GM19463 (cell line): ENCODE data around the gene DEFB131B.
"Not testable (repeated sequence)": the region's sequence is repeated elsewhere in the genome, so short reads cannot be mapped to it uniquely, and the experiment has no call there.

Source experiments
- ATAC-seq: cut with Tn5 transposase; IDR thresholded peaks from one replicate; pipeline ENCODE4 v1.9.1; 2021; ENCODE audit warnings: mild to moderate bottlenecking, moderate library complexity; ENCODE audit not compliant: unreplicated experiment

The DEFB131B gene, protein sequence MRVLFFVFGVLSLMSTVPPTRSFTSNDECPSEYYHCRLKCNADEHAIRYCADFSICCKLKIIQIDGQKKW

DNA sequence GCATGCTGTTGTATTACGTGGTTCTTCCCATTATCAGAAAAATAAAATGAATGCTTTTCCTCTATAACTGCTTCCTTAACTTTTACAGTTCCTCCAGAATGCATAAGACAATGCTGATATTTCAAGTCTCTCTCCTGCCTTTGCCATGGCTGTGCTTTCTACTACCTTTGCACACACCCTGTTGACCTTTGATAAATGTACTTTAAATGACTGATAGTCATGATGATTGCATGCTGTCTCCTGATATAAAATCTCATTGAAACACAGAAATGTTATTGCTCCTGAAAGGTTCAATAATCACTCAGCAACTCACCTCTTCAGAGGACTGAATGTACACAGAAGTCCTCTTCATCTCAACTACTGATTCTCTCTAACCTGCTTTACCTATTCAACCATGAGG is at the start of gene DEFB131B:
TSS of gene DEFB131B (plus strand) at position 395 of the 400 bp plus-strand sequence. CDS start at position 395, 0 bp downstream.
- not testable (repeated sequence) for ATAC-seq

DNA sequence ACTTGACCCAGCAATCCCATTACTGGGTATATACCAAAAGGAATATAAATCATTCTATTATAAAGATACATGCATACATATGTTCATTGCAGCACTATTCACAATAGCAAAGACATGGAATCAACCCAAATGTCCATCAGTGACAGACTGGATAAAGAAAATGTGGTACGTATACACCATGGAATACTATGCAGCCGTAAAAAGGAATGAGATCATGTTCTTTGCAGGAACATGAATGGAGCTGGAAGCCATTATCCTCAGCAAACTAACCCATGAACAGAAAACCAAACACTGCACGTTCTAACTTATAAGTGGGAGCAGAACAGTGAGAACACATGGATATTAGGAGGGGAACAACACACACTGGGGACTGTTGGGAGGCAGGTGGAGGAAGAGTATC is 49.0 kb upstream of the DEFB131B start:
- ATAC-seq, result not testable (repeated sequence)

DNA sequence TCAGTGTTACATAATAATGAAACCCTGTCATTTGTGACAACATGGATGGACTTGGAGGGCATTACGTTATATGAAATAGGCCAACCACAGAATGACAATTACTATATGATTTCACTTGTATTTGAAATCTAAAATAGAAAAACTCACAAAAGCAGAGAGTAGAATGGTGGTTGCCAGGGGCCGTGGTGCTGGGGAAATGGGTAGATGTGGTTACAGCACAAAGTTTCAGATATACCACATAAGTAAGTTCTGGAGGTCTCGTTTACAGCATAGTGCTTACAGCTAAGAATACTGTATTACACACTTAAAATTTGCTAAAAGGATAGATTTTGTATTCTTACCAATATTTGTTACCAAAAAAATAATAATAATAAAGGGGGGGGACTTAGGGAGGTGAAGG is 48.6 kb upstream of the DEFB131B start:
- ATAC-seq, result not testable (repeated sequence)

DNA sequence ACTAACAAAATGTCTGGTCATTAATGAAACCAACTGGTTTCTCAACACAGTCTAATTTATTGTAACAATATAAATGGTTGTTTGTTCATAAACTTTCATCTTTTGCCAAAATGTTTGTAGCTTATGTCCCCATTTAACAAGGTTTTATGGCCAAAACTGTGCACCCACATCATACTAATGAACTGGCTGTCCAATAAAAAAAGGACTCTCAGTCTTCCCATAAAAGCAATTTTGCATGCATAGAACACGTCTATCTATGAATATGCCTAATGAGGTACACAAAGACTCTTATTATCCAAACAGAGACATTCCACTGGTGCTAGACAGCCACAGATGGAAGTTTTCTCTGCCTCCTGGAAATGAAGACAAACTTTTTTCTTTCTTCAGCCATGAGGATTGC is 45.4 kb upstream of the DEFB131B start, which contains the start of gene DEFB108B:
TSS of gene DEFB108B (plus strand) at position 390 of the 400 bp plus-strand sequence. CDS start at position 390, 0 bp downstream.
- not testable (repeated sequence) for ATAC-seq

DNA sequence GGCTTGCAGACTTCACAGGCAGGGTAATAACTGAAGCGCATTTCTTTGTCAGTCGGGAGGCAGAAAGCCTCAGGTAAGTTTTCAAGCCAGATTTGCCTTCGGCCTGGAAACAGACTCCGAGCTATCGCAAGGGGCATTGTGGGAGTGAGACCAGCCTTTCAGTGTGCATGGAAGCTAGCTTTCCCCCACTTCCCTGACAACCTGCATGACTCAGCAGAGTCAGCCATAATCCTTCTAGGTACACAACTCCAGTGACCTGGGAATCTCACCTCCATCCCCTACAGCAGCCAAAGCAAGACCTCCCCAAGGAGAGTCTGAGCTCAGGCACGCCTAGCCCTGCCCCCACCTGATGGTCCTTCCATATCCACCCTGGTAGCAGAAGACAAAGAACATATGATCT is 35.5 kb upstream of the DEFB131B start:
- not testable (repeated sequence) for ATAC-seq

DNA sequence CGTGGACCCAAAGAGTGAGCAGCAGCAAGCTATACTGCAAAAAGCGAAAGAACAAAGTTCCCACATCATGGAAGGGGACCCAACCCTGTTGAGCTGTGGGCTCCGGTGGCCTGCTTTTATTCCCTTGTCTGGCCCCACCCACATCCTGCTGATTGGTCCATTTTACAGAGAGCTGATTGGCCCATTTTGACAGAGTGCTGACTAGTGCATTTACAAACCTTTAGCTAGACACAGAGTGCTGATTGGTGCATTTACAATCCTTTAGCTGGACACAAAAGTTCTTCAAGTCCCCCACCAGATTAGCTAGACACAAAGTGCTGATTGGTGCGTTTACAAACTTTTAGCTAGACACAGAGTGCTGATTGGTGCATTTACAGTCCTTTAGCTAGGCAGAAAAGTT is 34.9 kb upstream of the DEFB131B start:
- ATAC-seq, result not testable (repeated sequence)

DNA sequence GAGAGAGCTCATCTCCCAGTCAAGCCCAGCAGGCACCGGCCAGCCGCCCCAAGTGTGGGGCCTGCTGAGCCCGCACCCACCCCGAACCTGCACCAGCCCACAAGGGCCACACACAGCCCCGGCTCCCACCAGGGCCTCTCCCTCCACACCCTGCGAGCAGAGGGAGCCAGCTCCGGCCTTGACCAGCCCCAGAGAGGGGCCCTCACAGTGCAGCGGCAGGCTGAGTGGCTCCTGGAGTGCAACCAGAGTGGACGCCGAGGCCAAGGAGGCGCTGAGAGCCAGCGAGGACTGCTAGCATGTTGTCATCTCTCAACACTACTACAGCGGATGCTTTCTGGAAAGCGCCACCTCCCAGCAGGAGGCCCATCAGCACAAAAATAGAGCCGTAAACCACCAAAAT is 34.4 kb upstream of the DEFB131B start:
- ATAC-seq, result no peak

DNA sequence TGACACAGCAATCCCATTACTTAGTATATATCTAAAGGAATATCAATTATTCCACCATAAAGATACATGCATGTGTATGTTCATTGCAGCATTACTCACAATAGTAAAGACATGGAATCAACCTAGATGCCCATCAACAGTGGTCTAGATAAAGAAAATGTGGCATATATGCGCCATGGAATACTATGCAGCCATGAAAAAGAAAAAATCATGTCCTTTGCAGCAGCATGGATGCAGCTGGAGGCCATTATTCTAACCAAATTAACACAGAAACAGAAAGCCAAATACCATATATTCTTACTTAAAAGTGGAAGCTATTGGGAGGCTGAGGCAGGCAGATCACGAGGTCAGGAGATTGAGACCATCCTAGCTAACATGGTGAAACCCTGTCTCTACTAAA is 24.4 kb upstream of the DEFB131B start:
- ATAC-seq, result not testable (repeated sequence)

DNA sequence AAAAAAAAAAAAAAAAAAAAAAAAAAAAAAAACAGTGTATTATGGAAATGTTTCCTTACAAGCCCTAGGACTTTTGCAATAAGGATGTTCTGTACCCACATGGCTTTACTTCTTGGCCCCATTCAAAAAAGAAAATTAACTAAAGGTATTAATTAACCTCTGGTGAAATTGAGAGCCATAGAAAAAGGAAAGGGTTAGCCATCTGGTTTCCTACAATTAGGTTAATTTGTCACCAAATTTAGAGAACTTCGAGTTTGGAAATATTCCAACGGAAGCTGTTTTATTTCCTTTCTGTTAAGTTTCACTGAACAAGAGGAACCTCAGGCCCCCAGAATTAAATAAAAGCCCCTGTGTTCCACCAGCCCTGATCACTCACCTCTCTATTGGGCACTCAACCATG is 22.4 kb upstream of the DEFB131B start:
- ATAC-seq, result not testable (repeated sequence)

DNA sequence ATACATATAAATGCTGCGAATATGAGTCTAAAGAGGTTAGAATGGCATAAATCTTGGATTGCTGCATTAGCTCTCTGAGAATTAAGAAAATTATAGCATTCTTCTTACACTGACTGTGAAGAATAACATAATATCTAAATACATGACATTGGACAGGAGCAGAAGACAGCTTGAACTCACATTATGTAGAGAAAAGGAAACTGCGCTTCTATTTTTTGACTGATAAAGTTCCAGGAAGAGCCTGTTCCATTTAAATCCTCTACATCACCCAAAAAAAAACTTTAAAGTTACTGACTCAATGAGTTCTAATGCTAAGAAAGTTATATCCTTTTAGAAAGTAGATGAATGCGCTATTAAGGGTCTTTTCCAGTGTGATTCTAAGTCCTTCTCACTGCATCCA is 17.4 kb upstream of the DEFB131B start:
- ATAC-seq, result not testable (repeated sequence)

DNA sequence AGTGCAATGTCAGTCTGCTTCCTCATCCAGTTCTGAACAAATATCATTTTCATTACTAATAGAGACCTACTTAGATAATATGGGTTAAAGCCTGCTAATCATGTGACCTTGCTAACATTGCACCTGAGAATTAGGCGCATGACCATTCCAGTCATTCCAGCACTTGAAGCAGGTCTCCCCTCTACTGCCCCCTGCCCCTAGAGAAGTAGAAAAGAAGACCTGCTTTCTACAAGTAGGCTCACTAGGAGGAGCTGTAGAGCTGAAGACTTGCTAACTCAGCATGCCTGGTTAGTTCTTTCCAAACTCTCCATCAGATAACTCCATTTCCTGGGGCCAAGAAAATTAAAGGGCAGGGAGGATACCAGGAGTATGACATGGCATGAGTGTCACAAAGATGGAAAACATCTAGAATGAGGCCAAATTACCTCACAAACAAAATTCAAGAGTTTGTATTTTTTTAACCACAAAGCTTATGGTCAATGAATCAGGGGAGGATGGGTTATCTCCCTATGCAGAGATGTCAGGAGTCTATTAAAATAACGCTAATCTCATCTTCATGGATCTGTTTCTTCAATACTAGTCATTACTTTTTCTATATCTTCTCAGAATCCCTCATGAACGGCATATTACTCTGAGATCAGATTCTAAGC is 14.2 kb upstream of the DEFB131B start:
- ATAC-seq, result not testable (repeated sequence)

DNA sequence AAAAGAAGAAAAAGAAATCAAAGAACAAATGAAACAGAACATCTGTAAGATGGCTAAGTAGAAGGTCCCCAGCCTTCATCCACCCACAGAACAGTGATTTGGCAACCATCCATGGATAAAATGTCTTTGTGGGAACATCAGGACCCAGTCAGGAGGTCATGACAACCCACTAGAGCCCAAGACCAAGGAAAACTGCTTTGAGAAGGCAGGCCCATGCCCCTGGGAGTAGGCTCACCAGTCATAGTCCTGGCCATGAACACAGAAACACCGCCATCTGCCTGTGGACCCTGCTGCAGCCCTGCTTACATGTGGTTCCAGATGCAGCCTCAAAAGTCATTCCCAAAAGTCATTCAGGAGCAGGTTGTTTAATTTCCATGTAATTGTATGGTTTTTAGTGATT is 11.0 kb upstream of the DEFB131B start:
- not testable (repeated sequence) for ATAC-seq

DNA sequence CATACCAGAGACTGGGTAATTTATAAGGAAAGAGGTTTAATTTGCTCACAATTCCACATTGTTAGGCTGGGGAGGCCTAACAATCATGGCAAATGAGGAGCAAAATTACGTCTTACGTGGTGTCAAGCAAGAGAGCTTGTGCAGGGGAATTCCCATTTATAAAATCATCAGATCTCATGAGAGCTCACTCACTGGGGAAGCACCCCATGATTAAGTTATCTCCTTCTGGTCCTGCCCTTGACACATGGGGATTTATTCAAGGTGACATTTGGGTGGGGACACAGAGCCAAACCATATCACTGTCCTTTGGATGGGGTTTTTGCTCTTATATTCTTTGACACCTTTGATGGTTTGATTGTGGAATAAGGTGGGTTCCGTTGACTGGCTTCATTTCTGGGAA is 8.3 kb upstream of the DEFB131B start:
- ATAC-seq, result not testable (repeated sequence)

DNA sequence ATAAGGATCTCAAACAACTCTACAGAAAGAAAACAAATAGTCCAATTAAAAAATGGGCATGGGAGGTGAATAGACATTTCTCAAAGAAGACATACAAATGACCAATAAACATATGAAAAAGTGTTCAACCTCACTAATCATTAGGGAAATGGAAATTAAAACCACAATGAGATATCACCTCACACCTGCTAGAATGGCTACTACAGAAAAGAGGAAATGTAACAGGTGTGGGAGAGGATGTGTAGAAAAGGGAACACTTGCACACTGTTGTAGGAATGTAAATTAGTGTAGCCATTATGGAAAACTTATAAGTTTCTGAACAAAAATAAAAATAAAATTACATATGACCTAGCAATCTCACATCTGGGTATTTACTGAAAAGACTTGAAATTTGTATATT is 7.6 kb upstream of the DEFB131B start:
- ATAC-seq, result not testable (repeated sequence)

DNA sequence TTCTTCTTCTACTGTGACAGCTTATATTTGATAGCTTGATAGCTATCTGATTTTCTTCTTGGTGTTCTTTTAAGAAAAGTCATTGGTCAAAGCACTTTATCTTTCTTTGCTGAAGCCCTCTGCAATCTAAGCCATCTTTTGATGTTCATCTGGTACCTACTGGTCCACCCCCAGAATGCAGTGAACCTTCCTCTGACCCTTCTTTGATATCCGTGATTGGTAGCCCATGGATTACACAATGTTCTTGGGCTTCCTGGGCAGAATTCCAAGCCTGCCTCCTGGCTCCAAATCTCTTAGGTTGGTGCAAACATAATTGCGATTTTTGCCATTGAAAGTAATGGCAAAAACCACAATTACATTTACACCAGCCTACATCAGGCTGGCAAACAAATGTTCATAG is 2.0 kb upstream of the DEFB131B start:
- ATAC-seq, result not testable (repeated sequence)

DNA sequence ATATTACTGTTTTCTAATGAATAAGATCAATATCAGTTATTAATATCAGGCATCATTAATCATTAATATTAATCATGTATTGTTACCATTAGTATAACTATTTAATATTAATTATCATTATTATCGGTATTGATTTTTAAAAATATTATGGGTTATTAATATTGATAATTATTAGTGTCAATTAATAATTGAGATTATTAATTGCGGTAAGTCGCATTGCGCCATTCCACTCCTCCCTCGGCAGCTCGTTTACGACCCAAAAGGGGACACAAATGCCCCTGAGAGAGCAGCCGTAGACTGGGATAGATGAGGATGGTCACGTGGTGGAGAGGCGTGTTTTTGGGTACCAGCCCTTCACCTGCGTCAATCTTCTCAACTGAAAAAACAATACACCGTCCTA is 7.6 kb downstream of the DEFB131B start:
- not testable (repeated sequence) for ATAC-seq

DNA sequence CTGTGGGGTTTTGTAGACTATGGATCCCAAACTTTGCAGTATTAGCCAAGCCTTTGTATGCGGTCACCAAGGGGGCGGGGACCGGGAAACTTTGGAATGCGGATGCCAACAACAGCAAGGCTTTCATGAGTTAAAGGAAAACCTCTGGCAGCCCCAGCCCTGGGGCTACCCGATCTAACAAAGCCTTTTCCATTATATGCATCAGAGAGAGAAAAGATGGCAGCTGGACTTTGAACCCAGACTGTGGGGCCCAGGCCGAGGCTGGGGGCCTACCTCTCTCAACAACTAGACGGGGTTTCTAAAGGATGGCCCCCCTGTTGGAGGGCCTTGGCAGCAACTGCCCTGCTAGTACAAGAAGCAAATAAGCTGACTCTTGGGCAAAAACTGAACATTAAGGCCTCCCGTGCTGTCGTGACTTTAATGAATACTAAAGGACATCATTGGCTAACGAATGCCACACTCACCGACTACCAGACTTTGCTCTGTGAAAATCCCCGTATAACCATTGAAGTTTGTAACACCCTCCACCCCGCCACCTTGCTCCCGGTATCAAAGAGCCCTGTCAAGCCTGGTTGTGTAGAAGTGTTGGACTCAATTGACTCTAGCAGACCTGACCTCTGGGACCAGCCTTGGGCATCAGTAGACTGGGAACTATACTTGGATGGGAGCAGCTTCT is 10.2 kb downstream of the DEFB131B start:
- ATAC-seq, result not testable (repeated sequence)

DNA sequence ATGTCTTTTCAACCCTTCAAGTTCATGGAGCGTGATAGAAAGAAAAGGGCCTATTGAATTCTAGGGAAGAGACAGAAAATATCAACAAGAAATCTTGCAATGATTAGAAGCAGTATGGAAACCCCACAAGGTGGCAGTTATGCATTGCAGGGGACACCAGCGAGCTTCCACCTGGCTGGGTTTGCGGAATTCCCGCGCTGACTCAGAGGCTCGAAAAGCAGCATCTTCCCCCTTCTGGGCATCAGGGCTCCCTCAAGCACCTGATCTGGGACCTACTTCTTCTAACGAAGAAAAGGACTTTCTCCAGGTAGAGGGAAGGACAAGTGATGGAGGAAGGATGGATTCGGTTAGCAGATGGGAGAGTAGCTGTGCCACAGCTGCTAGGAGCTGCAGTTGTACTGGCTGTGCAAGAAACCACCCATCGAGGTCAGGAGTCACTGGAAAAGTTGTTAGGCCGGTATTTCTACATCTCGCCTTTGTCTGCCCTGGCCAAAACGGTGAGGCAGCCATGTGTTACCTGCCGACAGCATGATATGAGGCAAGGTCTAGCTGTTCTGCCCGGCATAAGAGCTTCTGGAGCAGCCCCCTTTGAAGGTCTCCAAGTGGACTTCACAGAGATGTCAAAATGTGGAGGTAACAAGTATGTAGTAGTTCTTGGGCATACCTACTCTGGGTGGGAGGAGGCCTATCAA is 11.1 kb downstream of the DEFB131B start:
- ATAC-seq, result not testable (repeated sequence)

DNA sequence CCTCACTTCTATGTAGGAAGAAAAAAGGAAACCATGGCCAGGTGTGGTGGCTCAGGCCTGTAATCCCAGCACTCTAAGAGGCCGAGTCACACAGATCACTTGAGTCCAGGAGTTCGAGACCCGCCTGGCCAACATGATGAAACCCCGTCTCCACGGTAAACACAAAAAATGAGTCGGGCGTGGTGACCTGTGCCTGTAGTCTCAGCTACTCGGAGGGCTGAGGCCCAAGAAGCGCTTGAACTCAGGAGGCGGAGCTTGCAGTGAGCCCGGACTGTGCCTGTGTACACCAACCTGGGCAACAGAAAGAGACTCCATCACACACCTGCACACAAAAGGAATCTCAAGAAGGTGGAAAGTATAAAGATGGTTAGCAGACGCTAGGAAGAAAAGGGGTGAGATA is 17.7 kb downstream of the DEFB131B start:
- ATAC-seq, result no peak

DNA sequence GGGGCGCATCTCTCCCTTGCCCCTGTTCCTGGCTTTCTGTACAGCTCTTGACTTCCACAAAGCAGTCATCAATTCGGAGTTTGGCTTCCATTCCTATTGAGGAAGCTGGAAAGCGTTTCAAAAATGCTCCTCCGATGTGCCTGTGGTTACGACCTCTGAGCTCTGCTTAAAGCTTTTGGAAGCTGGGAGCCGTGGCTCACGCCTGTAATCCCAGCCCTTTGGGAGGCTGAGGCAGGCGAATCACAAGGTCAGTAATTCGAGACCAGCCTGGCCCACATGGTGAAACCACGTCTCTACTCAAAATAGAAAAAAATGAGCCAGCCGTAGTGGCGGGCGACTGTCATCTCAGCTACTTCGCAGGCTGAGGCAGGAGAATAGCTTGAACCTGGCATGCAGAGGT is 22.9 kb downstream of the DEFB131B start:
- not testable (repeated sequence) for ATAC-seq

DNA sequence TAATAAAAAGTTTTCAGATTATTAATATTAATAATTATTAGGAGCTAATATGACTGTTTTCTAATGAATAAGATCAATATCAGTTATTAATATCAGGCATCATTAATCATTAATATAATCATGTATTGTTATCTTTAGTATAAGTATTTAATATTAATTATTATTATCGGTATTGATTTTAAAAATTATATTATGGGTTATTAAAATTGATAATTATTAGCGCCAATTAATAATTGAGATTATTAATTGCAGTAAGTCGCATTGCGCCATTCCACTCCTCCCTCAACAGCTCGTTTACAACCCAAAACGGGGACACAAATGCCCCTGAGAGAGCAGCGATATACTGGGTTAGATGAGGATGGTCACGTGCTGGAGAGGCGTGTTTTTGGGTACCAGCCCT is 30.0 kb downstream of the DEFB131B start:
- no peak for ATAC-seq
